ENCODE measurements around the gene TSSK3.
"Not testable (repeated sequence)": the region's sequence is repeated elsewhere in the genome, so short reads cannot be mapped to it uniquely, and the experiment has no call there.

Gene TSSK3

DNA sequence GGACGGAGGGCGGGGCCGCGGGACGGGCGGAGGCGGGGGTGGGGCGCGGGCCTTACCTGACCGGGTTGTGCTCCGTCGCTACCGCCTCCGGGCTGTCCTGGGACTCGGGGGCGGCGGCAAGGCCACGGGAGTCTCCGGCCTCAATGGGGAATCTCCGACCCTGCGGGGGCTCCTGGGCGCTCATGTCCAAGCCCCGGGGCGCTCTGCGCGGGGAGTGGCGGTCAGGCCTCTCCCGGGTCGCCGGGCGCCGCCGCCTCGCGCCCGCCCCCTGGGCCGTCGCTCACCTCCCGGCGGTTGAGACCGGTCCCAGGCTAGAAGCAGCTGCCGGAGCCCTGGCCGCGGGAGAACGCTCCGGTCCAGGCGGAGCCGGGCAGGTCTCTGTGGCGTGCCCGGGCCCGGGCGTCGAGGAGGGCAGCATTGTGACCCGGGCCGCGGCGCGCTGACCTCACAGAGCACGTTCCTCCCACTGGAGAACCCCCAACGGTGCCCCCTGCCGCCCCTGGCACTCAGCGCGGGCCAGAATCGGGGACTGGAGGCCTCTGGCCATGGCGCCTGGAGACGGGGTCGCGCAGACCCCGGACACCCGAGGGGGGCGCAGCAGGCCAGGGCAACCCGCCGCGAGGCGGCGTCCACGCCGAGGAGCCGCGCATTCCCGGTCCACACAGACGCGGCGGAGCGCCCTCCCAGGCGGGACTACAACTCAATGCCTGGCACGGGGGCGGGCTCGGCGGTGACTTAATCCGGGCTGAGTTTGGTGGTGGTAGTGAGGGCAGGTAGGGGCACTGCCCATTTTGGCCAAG lies 465 bp upstream of the TSSK3 start:
- DNase-seq (ENCODE audit: low read depth, low spot score), result no peak

- DNase-seq (ENCODE audit: low read depth, low spot score), result no peak
Observed at GRCh38 chr1:32363713-32364112, 1.4 kb downstream of the TSSK3 start.

DNA sequence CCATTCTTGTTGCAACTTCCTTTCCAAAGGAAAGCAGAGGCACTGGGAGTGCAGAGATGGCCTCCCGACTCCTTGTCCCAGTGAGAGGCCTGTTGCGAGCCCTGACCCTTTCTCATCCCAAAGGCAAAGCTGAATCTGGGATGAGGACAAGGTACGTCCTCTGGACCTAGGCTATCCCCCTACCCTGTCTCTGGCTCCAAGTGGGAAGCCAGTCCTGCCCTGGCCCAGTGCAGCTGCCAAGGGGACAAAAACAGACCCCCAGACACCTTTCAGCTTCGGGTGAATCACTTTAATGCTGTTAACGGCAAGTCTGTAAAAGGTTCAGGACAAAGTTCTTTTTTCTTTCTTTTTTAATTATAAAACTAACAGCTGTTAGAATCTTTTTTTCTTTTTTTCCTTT lies 2.5 kb downstream of the TSSK3 start:
- no peak for DNase-seq (ENCODE audit: low read depth, low spot score)

GRCh38 chr1:32365445-32365844 lies 3.1 kb downstream of the TSSK3 start:
- DNase-seq (ENCODE audit: low read depth, low spot score), result no peak

DNA sequence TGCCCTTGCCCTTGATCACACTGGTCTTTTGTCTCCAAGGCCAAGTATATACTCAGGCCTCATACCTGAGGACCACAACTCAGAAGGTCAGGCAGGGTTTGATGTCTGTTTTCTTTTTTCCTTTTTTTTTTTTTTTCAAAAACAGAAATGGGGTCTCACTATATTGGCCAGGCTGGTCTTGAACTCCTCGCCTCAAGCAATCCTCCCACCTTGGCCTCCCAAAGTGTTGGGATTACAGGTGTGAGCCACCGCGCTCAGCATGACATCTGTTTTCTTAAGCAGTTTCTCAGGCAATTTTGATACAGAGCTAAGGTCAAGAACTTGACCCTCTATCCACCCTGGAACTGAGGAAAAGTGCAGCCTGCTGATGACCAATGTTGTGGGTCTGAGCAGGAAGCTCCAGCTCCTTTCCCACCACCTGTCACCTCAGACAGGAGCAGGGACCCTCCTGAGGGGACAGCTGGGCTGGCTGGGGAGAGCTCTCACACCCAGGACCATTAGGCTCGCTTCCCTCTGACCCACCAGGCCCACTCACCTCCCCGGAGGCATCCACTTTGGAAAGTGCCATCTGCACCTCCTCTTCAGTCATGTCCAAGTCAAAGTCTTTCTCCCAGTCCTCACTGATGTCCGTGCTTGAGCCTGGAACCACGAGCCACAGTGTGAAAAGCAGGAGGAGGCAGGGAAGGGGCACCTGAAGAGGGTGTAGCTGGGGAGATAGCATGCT lies 5.7 kb downstream of the TSSK3 start:
- no peak for DNase-seq (ENCODE audit: low read depth, low spot score)

DNA sequence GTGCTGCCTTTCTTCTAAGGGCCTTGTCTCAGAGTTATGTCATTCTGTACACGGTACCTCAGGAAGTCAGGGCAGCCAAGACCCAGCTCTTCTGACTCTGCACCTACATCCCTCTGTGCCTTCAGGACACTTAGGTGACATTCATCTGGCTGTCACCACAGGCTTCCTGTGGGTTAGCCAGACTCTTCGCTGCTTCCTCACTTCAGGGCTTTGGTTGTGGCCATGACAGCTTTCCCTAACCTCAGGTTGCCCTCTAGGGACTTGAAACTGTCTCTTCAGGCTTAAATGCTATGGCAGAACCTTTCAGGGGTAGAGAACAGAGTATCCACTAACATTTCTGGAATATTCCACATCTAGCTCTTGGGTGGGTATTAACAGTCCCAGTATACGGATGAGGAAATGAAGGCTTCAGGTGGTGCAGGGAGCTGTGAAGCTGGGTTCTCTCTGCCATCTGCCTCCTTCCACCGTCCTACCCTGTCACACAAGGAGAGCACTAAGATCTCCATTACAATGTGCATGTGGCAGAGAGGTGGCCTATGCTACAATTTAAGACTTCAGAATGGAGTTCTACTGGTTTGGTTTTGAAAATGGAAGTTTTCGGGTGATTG lies 9.9 kb downstream of the TSSK3 start:
- DNase-seq (ENCODE audit: low read depth, low spot score), result no peak

DNA sequence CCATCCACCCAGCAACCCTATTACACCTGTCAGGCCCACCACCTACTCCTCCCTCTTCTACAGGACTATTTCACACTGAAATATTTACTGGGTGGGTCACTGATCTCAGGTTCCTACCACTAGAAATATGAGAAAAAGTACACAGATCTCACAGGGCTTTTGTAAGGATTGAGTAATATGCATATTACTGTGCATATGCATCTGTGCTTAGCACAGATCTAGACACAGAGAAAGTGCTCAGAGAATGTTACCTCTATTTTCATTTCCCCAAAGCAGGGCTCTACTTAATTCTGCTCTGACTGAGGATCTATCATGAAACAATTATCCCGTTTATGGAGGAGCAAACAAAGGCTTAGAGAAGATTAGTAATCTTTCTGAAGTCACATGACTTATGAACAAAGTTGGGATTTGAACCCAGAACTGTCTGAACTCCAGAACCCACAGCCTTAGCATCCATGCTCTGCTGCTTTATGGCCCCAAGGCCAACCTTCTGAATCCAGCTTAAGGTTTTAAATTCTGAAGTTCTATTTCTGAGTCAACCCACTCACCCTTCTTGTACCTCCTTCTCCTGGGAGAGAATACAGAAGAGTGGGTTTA lies 11.8 kb downstream of the TSSK3 start:
- no peak for DNase-seq (ENCODE audit: low read depth, low spot score)

- no peak for DNase-seq (ENCODE audit: low read depth, low spot score)
Observed at GRCh38 chr1:32376199-32376598, 13.9 kb downstream of the TSSK3 start.

DNA sequence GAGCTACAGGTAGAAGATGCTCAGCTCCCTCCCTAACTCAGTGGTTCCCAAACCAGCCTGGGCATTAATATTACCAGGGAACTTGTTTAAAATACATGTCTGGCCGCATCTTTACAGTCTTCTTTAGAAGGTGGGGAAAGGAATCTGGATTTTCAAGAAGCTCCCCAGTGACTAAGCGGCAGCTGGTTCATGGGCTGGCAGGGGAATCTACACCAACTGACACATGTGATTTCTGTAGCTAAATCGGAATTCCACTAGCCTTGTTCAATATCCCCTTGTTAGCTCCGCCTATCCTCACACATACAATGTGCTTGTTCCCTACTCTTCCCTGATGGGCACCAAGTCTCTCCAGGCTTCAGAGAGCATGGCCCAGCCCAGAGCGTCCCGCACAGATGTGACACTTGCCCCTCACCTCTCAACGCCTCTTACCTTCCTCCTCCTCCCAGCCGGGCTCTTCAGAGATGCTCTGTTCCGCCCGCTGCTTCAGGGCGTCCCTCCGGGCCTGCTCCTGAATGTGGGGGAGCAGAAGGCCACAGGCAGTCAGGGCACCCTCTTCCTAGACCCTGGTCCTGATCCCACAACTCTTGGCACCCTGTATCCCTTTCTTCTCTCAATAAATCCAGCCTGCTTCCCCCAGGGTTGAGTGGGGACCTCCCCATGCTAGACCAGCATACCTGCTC lies 15.3 kb downstream of the TSSK3 start:
- DNase-seq (ENCODE audit: low read depth, low spot score), result no peak

- DNase-seq (ENCODE audit: low read depth, low spot score), result no peak
Observed at GRCh38 chr1:32380057-32380456, 17.7 kb downstream of the TSSK3 start.

- DNase-seq (ENCODE audit: low read depth, low spot score), result no peak
Observed at GRCh38 chr1:32386676-32387392, 24.5 kb downstream of the TSSK3 start.

DNA sequence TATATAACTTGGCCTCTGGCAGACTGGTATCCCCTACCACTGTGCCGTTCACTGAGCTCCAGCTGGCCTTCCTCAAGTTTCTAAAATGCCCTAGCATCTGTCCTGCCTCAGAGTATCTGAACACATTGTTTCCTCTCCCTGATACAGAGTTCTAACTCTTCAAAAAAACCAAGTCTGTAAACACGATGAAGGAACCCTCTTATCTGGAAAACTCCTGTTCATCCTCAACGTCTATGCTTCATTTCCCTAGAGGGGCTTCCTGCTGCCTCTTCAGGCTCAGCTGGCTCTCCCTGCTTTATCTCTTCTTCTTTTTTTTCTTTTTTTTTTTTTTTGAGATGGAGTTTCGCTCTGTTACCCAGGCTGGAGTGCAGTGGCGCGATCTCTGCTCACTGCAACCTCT lies 26.3 kb downstream of the TSSK3 start:
- no peak for DNase-seq (ENCODE audit: low read depth, low spot score)

DNA sequence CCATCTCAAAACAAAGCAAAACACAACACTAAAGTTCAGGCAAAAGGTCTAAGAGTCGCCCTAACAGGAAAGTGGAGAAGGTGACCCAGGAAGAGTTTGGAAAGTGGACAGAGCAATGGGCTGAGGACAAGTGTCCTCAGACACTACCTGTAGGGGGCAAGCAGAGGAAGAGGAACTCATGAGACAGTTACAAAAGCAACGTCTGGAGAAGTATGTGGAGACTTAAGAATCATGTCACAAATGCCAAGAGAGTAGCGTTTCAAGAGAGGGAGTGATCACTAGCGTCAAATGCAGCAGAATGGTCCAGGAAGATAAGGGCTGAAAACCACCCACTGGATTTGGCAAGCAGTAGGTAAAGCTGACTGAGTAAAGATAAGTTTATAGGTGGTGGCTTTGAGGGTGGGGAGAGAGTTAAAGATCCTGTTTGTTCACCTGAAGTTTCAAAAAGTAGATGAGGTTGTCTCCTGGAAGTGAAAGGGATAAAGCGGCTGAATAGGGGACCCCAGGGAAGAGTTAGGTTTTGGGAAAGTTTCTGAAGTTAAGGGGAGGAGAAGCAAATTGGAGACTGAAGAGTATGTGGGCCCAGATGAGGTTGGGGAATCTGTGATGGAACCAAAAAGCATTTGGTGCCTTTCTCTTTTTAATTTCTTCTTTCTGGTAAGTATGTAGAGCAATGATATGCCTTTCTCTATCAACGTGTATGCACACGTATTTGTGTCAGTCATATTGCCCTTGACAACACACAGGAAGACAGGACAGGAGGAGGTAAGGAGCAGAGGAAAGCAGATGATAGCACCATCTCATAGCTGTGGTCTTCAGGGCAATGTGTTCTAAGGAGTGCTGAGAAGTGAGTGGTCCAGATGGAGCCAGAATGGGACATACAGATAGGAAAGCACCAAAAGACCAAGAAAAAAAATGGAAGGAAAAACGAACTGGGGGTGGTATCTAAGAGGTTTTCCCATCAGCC lies 28.8 kb downstream of the TSSK3 start:
- no peak for DNase-seq (ENCODE audit: low read depth, low spot score)

DNA sequence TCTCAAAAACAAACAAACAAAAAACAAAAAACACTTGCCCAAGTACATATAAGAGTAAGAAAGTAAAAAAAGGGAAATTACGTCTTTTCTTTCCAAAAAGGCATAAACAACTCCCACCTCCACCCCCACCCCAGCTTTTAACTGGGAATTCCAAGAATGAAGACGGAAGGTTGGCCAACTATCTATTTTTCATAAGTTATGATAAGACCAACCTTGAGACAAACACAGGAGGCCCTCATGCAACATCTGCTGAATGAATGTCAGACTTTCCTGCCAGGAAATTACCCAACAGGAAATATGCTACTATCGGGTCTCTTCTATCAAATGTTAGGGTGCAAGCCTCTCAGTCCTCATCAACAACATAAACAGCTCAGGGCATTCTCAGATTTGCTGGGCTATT lies 30.0 kb downstream of the TSSK3 start:
- no peak for DNase-seq (ENCODE audit: low read depth, low spot score)

GRCh38 chr1:32393136-32393535 lies 30.8 kb downstream of the TSSK3 start:
- no peak for DNase-seq (ENCODE audit: low read depth, low spot score)

DNA sequence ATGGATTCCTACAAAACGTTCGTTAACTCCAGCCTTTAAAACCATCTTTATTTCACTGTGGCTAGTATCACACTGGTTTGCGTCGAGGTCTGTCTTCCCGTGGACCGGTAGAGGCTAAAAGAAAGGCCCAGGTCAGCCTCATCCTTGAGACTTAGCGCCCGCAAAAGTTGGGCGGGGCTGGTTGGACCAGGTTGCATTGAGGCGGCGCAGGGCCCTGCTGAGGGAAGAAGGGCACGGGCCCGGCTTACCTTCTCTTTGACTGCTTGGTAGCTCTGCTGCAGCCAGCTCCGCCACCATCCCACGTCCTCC lies 31.4 kb downstream of the TSSK3 start:
- DNase-seq (ENCODE audit: low read depth, low spot score), result no peak

DNA sequence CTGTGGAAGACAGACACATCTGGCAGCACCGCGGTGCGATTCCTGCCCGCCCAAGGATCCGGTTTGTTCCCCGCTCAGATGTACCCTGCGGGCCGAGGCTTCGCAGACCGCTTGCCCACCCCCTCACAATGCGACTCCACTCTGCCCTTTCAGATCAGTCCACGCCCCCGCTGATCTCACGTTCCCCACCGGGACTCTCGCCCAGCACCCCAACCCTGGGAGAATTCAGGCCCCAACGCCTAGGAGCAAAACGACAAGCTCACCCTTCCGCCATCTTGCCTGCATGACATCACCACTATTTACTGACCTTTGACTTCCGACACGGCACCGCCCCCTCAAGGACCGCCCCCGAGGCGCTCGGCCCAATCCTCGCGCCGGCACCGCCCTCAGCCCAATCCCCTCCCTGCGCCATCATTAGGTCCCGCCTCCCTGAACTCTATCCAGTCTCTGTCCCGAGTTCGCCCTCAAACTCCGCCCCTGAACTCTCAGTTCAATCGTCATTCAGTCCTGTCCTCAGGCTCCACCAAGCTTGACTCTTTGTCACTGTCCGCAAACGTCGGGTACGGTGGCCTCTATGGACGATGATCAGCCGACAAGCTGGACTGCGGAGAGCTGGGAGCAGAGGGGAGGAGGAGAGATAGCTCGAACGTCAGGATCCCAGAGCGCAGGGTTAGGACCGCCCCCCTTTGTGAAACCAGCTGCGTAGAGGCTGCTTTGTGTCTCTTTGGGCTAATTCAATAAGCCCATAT lies 32.0 kb downstream of the TSSK3 start, which contains the start of gene BSDC1:
TSS of gene BSDC1 (minus strand) at position 301 of the 749 bp plus-strand sequence. CDS start at position 274, 27 bp downstream.
- peak; percentile 99 for DNase-seq (ENCODE audit: low read depth, low spot score)

DNA sequence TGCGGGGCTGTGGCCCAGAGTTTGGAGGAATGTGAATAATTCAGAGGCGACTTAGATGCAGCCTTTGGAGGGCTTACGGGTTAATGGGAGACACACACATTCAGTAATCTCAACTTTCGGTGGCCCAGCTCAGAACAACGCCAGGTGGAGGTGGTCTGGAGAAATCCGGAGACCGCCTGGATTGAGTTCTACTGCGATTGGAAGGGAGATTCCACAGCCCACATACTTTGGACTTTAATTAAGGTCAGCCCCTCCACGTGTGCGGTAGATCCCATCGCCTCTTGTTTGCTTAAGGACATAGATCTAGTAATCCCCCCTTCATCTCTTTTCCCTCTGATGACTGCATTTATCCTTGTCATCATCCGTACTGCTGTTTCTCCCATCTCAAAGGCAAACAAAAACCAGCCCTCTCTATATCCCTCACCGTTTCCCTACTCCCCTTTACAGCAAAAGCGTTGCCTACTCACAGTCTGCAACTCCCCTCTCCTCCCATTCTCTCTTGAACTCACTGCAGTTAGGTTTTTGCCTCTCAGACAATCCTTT lies 32.6 kb downstream of the TSSK3 start:
- no peak for DNase-seq (ENCODE audit: low read depth, low spot score)

DNA sequence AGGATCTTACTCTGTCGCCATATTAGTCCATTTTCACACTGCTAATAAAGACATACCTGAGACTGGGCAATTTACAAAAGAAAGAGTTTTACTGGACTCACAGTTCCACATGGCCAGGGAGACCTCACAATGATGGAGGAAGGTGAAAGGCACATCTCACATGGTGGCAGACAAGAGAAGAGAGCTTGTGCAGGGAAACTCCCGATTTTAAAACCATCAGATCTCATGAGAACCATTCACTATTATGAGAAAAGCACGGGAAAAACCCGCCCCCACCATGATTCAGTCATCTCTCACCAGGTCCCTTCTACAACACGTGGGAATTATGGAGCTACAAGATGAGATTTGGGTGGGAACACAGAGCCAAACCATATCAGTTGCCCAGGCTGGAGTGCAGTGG lies 34.2 kb downstream of the TSSK3 start:
- DNase-seq (ENCODE audit: low read depth, low spot score), result not testable (repeated sequence)
